ENCODE results near the gene ZNF230.

GRCh38 chr19:43983544-43983911 lies 19.2 kb upstream of the ZNF230 start:
- no peak for TF ChIP-seq CTCF (IDR thresholded peaks at IDR 0.05; ENCODE audit: low read length)
- TF ChIP-seq EZH2 (optimal IDR thresholded peaks at IDR 0.05; ENCODE audit: low read depth, low read length): no peak
- no peak for TF ChIP-seq EZH2phosphoT487 (IDR thresholded peaks at IDR 0.05; ENCODE audit: low read length)
